Type B pancreatic cell (in vitro differentiated cells): ENCODE measurements around the gene IGFBP7. TPM values are rescaled to one million over a fixed set of nuclear protein-coding genes. Genes with fewer than 3 reads are reported as not detected.

Experiments
- DNase-seq: peaks from one replicate; pipeline ENCODE4 v3.0.0; 2021; ENCODE audit warnings: mixed read lengths; ENCODE audit not compliant: unreplicated experiment; ENCODE audit errors: extremely low spot score
- H3K27ac Mint-ChIP-seq: 2 replicates; pipeline ENCODE4 v1.8.0; 2021; ENCODE audit warnings: mild to moderate bottlenecking, mixed read lengths
- H3K27me3 Mint-ChIP-seq: 2 replicates; pipeline ENCODE4 v1.8.0; 2021; ENCODE audit warnings: mixed read lengths
- H3K36me3 Mint-ChIP-seq: 2 replicates; pipeline ENCODE4 v1.8.0; 2021; ENCODE audit warnings: mixed read lengths
- H3K4me1 Mint-ChIP-seq: one replicate; pipeline ENCODE4 v1.8.0; 2021; ENCODE audit warnings: mixed read lengths; ENCODE audit not compliant: unreplicated experiment
- H3K4me3 Mint-ChIP-seq: 2 replicates; pipeline ENCODE4 v1.8.0; 2021; ENCODE audit warnings: mild to moderate bottlenecking, mixed read lengths
- H3K9me3 Mint-ChIP-seq: 2 replicates; pipeline ENCODE4 v1.8.0; 2021; ENCODE audit warnings: mixed read lengths
- total RNA-seq: library from RNA; stranded (reverse); gene quantifications from 2 replicates; pipeline ENCODE4 v1.2.1, GENCODE V29; 2021; ENCODE audit warnings: low replicate concordance
- TF ChIP-seq, protein P1 (sequence below): fragments of 200-600 bp; sonication (generic); conservative IDR thresholded peaks from 2 replicates; pipeline ENCODE4 v1.5.0; 2021; ENCODE audit warnings: antibody characterized with exemption, mild to moderate bottlenecking

The IGFBP7 gene
- total RNA-seq, 1 donor from 2014 or later = 108 TPM

DNA sequence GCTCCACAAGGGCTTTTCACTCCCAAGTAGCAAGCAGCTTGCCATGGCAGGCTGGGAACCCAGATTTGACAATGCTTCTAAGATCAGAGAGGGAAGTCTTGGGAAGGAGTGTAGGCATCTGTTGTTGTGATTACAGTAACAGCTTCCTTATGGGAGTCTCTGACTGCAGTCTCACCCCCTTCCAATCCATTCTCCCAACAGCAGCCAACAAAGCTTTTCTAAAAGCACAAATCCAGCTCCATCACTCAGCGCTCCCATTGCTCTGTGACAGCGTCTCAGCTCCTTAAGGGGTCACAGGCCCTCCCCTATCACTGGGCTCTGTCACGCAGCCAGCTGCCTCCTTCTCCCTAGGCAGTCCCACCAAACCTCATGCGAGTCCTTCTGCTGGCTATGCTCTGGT, 7.1 kb downstream of the IGFBP7 start:
- H3K27me3 Mint-ChIP-seq = peaks cover 3% of the 10 kb centered on the region
- H3K9me3 Mint-ChIP-seq = peaks cover 4% of the 10 kb centered on the region
- DNase-seq = no peak
- H3K36me3 Mint-ChIP-seq = peaks cover 6% of the 10 kb centered on the region
- TF ChIP-seq, protein P1, sequence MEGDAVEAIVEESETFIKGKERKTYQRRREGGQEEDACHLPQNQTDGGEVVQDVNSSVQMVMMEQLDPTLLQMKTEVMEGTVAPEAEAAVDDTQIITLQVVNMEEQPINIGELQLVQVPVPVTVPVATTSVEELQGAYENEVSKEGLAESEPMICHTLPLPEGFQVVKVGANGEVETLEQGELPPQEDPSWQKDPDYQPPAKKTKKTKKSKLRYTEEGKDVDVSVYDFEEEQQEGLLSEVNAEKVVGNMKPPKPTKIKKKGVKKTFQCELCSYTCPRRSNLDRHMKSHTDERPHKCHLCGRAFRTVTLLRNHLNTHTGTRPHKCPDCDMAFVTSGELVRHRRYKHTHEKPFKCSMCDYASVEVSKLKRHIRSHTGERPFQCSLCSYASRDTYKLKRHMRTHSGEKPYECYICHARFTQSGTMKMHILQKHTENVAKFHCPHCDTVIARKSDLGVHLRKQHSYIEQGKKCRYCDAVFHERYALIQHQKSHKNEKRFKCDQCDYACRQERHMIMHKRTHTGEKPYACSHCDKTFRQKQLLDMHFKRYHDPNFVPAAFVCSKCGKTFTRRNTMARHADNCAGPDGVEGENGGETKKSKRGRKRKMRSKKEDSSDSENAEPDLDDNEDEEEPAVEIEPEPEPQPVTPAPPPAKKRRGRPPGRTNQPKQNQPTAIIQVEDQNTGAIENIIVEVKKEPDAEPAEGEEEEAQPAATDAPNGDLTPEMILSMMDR = no peak
- peak overlapping the region; percentile 86 for H3K27ac Mint-ChIP-seq
- peaks cover 61% of the 10 kb centered on the region for H3K4me1 Mint-ChIP-seq
- peak overlapping the region; percentile 4 for H3K4me3 Mint-ChIP-seq

DNA sequence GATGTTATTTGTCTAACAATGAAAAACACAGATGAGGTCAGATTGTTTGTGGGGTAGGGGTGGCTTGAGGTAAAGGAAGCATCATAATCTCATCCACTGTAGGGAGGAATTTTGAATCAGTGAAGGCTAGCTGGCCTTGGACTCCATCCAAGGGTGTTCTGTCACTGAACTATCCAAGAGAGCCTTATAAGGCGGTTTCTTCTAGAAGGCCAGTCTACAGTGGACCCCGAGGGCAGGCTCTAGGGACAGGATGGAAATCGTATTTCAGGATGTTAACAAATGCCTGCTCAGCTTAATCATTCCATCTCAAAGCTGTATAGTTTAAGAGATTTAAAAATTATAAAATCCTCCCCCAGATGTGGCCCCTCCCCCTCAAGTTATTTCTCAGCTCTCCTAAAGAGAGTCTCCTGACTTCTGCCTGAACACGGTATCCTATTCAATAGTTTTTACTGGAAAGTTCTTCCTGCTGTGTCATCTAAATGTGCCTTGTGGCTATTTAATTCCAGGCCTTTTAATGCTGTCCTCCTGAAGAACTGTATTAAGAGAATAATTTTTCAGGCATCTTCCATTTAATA, 8.0 kb downstream of the IGFBP7 start:
- H3K27ac Mint-ChIP-seq = peak overlapping the region; percentile 86
- no peak for DNase-seq
- TF ChIP-seq, protein P1 = no peak

DNA sequence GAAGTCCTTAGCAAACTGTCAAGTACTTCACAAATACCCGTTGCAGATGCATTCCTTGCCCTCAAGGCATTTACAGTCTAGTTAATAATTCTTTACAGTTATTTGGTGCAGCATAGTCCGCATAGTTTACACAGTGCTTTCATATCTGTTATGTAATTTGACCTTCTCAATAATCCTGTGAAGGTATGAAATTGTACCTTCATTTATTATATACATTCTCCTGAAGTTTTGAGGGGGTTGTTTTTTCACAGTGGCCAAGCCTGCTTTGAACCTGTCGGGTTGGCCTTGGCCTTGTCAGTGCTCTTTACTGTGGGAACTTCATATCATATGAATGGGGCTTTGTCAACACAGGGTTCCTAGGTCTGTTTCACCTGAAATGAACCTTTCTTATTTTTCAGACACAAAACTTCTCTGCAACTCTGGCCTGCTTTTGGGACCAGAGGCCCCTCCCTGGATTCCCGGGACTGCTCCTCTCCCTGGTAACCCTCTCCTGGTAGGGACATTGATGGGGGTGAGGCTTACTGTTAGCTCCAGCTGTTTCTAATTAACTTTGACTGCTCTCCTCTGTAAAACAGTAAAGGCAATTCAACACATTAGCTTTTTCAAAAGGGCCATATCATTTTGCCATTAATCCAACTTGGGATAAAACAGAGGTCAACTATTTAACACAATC, 9.1 kb downstream of the IGFBP7 start:
- Mint-ChIP-seq H3K9me3 (peaks cover 4% of the 10 kb centered on the region), H3K27me3 (no peaks in the 10 kb centered on the region), H3K4me3 (peak overlapping the region; percentile 42), H3K36me3 (peaks cover 6% of the 10 kb centered on the region), H3K27ac (peak overlapping the region; percentile 86), H3K4me1 (peaks cover 64% of the 10 kb centered on the region)
- DNase-seq = no peak
- TF ChIP-seq, protein P1 = no peak

More for the DNA sequence above, 8.0 kb downstream of the IGFBP7 start:
- peaks cover 64% of the 10 kb centered on the region for H3K4me1 Mint-ChIP-seq
- H3K9me3 Mint-ChIP-seq = peaks cover 4% of the 10 kb centered on the region
- peaks cover 6% of the 10 kb centered on the region for H3K36me3 Mint-ChIP-seq
- peak overlapping the region; percentile 42 for H3K4me3 Mint-ChIP-seq
- H3K27me3 Mint-ChIP-seq = no peaks in the 10 kb centered on the region

DNA sequence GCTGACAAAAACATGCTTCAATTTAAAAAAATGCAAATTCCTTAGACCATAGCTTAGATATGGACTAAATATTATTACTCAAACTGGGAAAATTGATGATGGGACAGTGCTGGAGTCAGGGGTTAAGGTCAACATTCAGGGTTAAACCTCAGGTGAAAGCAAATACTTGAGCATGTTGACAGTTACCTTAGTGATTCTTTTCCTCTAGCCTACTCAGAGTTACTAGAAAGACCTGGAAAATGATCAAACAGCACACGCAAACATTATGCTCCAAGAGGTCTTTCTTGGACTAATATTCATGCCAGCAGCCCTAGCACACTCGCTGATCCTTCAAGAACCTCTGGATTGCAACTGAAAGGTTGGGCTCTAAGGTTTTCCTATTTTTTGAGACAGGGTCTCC, 10.8 kb downstream of the IGFBP7 start:
- peak overlapping the region; percentile 57 for H3K27ac Mint-ChIP-seq
- H3K36me3 Mint-ChIP-seq = no peaks in the 10 kb centered on the region

DNA sequence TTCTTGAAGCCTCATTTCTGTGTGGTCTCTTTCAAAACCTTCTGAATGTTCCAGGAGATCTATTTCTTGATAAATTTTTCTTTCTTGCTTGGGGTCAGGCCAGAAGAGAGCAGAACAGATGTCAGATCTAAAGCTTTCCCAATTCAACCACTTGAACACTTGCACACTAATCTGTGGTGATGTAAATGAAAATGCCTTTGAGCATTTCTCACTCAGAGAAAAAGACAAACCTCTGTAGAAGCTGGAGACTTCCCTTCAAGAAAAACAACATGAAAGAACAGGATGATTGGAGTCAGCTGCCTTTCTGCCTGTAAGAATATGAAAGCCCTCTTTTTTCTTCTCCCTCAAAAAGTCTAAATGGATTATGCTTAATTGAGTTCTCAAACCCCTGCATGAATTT, 11.2 kb downstream of the IGFBP7 start:
- TF ChIP-seq, protein P1 = no peak
- Mint-ChIP-seq H3K27ac (peak overlapping the region; percentile 57), H3K4me1 (peaks cover 59% of the 10 kb centered on the region)

More for the DNA sequence above, 10.8 kb downstream of the IGFBP7 start:
- Mint-ChIP-seq H3K4me1 (peaks cover 59% of the 10 kb centered on the region), H3K27me3 (no peaks in the 10 kb centered on the region), H3K4me3 (peak overlapping the region; percentile 42), H3K9me3 (peaks cover 4% of the 10 kb centered on the region)
- TF ChIP-seq, protein P1 = no peak
- DNase-seq = no peak

More for the DNA sequence above, 11.2 kb downstream of the IGFBP7 start:
- DNase-seq = no peak
- peaks cover 4% of the 10 kb centered on the region for H3K9me3 Mint-ChIP-seq
- H3K36me3 Mint-ChIP-seq = no peaks in the 10 kb centered on the region
- peak overlapping the region; percentile 42 for H3K4me3 Mint-ChIP-seq
- H3K27me3 Mint-ChIP-seq = no peaks in the 10 kb centered on the region
